Smooth muscle cell (in vitro differentiated cells): ENCODE data around the gene HCST. TPM values are rescaled to one million over a fixed set of nuclear protein-coding genes. Genes with fewer than 3 reads are reported as not detected.

ENCODE experiments used
- DNase-seq: peaks from one replicate; lab custom pipeline; 2025; ENCODE audit not compliant: unreplicated experiment; lab: John Stamatoyannopoulos, UW
- H2AFZ ChIP-seq: fragments of 200-600 bp; sonication (generic); 2 replicates; pipeline ENCODE4 v1.6.0; 2016; ENCODE audit warnings: antibody characterized with exemption, low read depth, mild to moderate bottlenecking
- H3F3A ChIP-seq: fragments of 200-600 bp; sonication (generic); 2 replicates; pipeline ENCODE4 v1.6.0; 2017; ENCODE audit warnings: antibody characterized with exemption, low read depth
- H3K27ac ChIP-seq: fragments of 200-600 bp; sonication (generic); 2 replicates; pipeline ENCODE4 v1.5.1; 2016; ENCODE audit warnings: low read depth, mild to moderate bottlenecking
- H3K27me3 ChIP-seq: fragments of 200-600 bp; sonication (generic); 2 replicates; pipeline ENCODE4 v1.6.1; 2016; ENCODE audit warnings: low read depth, mild to moderate bottlenecking
- H3K36me3 ChIP-seq: fragments of 200-600 bp; sonication (generic); 2 replicates; pipeline ENCODE4 v1.5.1; 2016; ENCODE audit warnings: low read depth
- H3K4me1 ChIP-seq: fragments of 200-600 bp; sonication (generic); 2 replicates; pipeline ENCODE4 v1.5.1; 2016; ENCODE audit warnings: low read depth
- H3K4me2 ChIP-seq: fragments of 200-600 bp; sonication (generic); 2 replicates; pipeline ENCODE4 v1.6.0; 2016; ENCODE audit warnings: mild to moderate bottlenecking
- H3K4me3 ChIP-seq: fragments of 200-600 bp; sonication (generic); 2 replicates; pipeline ENCODE4 v1.5.1; 2016; ENCODE audit warnings: mild to moderate bottlenecking
- H3K79me2 ChIP-seq: fragments of 200-600 bp; sonication (generic); 2 replicates; pipeline ENCODE4 v1.6.0; 2016; ENCODE audit warnings: low read depth, mild to moderate bottlenecking
- H3K9ac ChIP-seq: fragments of 200-600 bp; sonication (generic); 2 replicates; pipeline ENCODE4 v1.6.0; 2016; ENCODE audit warnings: low read depth
- H3K9me3 ChIP-seq: fragments of 200-600 bp; sonication (generic); replicated peaks from 2 replicates; pipeline ENCODE4 v1.5.1; 2016; ENCODE audit warnings: low read depth
- H4K20me1 ChIP-seq: fragments of 200-600 bp; sonication (generic); 2 replicates; pipeline ENCODE4 v1.6.0; 2016; ENCODE audit warnings: low read depth
- WGBS: methylation state at CpG from one replicate; pipeline ENCODE4 v1.1.7; 2016; ENCODE audit warnings: low lambda C conversion rate; 5-methylcytosine and 5-hydroxymethylcytosine counted together
- polyA plus RNA-seq: library from polyadenylated mRNA; unstranded; fragments of >200 nt; fragmentation: Nextera tagmentation; extraction: Ambion mirVana; gene quantifications from 2 replicates; pipeline ENCODE4 v1.2.1, GENCODE V29; 2016
- total RNA-seq: library from RNA; depleted of rRNA; stranded (reverse); fragments of >200 nt; gene quantifications from 2 replicates; pipeline ENCODE4 v1.2.3, GENCODE V29; 2014
- TF ChIP-seq, protein P1 (sequence below): fragments of 200-600 bp; sonication (generic); IDR thresholded peaks from 2 replicates; pipeline ENCODE4 v1.5.1; 2017; ENCODE audit warnings: borderline replicate concordance, mild to moderate bottlenecking, antibody characterized with exemption; ENCODE audit not compliant: insufficient read depth, poor library complexity, severe bottlenecking

Gene HCST
- total and polyA plus RNA-seq, 2 experiments from 2014 or later, result 0.81 to 3.4 TPM

DNA sequence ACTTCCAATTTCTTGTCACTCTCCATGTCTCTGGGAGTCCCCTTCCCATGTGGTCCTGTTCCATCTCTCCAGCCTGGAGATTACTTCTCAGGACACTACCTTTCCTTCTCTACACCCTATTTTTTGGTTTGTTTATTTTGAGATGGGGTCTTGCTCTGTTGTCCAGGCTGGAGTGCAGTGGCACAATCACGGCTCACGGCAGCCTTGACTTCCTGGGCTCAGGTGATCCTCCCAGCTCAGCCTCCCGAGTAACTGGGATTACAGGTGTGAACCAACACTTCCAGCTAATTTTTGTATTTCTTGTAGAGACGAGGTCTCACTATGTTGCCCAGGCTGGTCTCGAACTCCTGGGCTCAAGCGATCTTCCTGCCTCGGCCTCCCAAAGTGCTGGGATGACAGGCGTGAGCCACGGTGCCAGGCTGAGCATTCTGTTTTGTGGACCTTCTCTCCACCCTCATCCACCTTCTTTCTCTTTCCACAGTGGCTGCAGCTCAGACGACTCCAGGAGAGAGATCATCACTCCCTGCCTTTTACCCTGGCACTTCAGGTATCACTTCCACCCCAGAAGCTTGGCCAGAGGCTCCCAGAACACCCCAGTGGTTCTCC, 644 bp downstream of the HCST start:
- Histone ChIP-seq H2AFZ (peak overlapping the region; percentile 81), H3K36me3 (no peaks in the 10 kb centered on the region), H4K20me1 (no peaks in the 10 kb centered on the region), H3K79me2 (peaks cover 12% of the 10 kb centered on the region), H3K4me1 (peaks cover 15% of the 10 kb centered on the region), H3K9me3 (no peaks in the 10 kb centered on the region), H3K9ac (no peak overlapping the region), H3K27ac (peak overlapping the region; percentile 33), H3K27me3 (no peaks in the 10 kb centered on the region), H3K4me2 (peak overlapping the region; percentile 84), H3K4me3 (peak overlapping the region; percentile 34), H3F3A (peaks cover 22% of the 10 kb centered on the region)
- no peak for DNase-seq
- TF ChIP-seq, protein P1, sequence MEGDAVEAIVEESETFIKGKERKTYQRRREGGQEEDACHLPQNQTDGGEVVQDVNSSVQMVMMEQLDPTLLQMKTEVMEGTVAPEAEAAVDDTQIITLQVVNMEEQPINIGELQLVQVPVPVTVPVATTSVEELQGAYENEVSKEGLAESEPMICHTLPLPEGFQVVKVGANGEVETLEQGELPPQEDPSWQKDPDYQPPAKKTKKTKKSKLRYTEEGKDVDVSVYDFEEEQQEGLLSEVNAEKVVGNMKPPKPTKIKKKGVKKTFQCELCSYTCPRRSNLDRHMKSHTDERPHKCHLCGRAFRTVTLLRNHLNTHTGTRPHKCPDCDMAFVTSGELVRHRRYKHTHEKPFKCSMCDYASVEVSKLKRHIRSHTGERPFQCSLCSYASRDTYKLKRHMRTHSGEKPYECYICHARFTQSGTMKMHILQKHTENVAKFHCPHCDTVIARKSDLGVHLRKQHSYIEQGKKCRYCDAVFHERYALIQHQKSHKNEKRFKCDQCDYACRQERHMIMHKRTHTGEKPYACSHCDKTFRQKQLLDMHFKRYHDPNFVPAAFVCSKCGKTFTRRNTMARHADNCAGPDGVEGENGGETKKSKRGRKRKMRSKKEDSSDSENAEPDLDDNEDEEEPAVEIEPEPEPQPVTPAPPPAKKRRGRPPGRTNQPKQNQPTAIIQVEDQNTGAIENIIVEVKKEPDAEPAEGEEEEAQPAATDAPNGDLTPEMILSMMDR, result no peak
- 89% methylated on average over 10 of the region's 10 CpGs for WGBS

DNA sequence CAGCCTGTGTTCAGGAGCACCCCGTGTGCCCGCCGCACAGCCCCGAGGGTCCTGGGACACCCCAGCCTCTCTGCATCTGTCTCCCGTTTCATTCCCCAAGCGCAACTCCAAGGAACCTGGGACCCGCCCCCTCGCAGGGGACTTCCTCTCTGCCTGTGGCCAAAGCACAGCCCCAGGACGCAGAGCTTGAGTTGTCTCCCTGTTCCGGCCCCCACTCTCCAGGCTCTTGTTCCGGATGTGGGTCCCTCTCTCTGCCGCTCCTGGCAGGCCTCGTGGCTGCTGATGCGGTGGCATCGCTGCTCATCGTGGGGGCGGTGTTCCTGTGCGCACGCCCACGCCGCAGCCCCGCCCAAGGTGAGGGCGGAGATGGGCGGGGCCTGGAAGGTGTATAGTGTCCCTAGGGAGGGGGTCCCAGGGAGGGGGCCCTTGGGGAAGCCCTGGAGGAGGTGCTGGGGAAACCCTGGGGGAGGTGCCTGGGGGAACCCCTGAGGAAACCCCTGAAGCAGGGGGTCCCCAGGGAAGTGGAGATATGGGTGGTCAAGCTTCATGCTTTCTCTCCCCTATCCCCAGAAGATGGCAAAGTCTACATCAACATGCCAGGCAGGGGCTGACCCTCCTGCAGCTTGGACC, 1.3 kb downstream of the HCST start:
- peak overlapping the region; percentile 33 for H3K27ac ChIP-seq
- H3K27me3 ChIP-seq, result no peaks in the 10 kb centered on the region
- H3K79me2 ChIP-seq, result peaks cover 5% of the 10 kb centered on the region
- peak; percentile 40 for DNase-seq
- TF ChIP-seq, protein P1, result no peak
- H3K9me3 ChIP-seq, result no peaks in the 10 kb centered on the region
- H4K20me1 ChIP-seq, result no peaks in the 10 kb centered on the region
- H3K4me2 ChIP-seq, result peak overlapping the region; percentile 84
- peak overlapping the region; percentile 81 for H2AFZ ChIP-seq
- H3K9ac ChIP-seq, result no peak overlapping the region
- WGBS, result 6% methylated on average over 24 of the region's 24 CpGs
- peaks cover 12% of the 10 kb centered on the region for H3K4me1 ChIP-seq
- no peaks in the 10 kb centered on the region for H3K36me3 ChIP-seq
- peaks cover 22% of the 10 kb centered on the region for H3F3A ChIP-seq
- H3K4me3 ChIP-seq, result peak overlapping the region; percentile 34

DNA sequence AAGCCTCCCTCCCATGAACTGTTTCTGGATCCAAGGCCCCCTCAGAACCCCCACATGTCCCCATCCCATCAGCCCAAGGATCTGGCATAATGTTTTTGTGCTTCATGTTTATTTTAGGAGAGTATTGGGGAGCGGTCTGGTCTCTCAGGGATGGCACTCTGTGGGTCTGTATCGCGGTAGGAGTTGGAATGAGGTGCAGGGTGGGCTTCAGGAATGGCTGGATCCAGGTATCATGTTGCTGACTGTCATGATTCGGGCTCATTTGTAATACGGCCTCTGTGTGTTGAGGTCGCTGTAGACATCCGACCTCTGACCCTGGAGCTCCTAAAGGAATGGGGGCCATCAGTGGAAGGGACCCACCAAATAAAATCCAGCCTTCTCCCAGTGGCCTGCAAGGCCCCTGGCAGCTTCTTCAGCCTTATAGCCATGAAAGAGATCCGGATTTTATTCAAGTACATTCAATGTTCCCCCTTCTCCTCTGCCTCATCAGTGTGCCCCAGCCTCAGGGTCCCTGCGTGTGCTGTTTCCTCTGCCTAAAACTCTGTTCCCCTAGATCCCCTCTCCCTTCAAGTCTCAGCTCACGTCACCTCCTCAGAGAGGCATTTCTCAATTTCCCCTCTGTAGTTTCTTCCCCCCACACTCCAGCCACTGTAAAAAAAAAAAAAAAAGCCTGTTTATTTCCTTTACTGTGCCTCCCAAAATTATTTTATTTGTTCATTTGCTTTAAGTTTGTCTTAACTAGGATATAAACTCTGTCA, 2.2 kb downstream of the HCST start:
- DNase-seq, result no peak
- peaks cover 11% of the 10 kb centered on the region for H3K4me1 ChIP-seq
- no peak overlapping the region for H3K4me2 ChIP-seq
- 91% methylated on average over 10 of the region's 10 CpGs for WGBS
- no peaks in the 10 kb centered on the region for H3K27me3 ChIP-seq
- TF ChIP-seq, protein P1, result no peak
- H3F3A ChIP-seq, result peaks cover 22% of the 10 kb centered on the region
- H3K9me3 ChIP-seq, result no peaks in the 10 kb centered on the region
- H3K4me3 ChIP-seq, result no peak overlapping the region
- peak overlapping the region; percentile 46 for H3K27ac ChIP-seq
- H3K36me3 ChIP-seq, result no peaks in the 10 kb centered on the region
- no peak overlapping the region for H2AFZ ChIP-seq
- H3K79me2 ChIP-seq, result no peaks in the 10 kb centered on the region
- no peak overlapping the region for H3K9ac ChIP-seq
- no peaks in the 10 kb centered on the region for H4K20me1 ChIP-seq
